ENCODE data around the gene WDFY4.

DNA sequence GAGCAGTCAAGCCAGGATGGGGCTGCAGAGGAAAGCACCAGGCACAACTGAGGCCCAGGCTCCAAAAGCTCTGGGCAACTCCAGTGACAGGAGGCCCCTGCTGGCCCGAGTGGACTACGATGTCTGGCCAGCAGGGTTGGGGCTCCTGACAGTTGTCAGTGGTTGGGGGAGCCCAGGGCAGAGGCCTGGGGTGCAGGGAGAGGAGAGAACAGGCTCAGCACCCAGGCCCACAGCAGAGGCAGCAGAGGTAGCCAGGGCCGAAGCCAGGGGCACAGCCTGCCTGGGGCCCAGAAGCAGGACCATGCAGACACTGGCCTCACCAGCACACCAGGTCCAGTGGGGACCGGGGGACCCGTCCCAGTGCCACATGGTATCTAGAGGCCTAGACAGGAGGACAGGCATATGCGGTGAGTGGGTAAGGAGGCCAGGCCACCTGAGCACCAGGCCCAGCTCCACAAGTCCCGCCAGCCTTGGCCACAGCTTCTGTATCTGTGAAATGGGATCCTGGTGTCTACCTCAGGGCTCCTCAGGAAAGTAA, 301.0 kb downstream of the WDFY4 start:
- TF ChIP-seq, protein P1, sequence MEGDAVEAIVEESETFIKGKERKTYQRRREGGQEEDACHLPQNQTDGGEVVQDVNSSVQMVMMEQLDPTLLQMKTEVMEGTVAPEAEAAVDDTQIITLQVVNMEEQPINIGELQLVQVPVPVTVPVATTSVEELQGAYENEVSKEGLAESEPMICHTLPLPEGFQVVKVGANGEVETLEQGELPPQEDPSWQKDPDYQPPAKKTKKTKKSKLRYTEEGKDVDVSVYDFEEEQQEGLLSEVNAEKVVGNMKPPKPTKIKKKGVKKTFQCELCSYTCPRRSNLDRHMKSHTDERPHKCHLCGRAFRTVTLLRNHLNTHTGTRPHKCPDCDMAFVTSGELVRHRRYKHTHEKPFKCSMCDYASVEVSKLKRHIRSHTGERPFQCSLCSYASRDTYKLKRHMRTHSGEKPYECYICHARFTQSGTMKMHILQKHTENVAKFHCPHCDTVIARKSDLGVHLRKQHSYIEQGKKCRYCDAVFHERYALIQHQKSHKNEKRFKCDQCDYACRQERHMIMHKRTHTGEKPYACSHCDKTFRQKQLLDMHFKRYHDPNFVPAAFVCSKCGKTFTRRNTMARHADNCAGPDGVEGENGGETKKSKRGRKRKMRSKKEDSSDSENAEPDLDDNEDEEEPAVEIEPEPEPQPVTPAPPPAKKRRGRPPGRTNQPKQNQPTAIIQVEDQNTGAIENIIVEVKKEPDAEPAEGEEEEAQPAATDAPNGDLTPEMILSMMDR (IDR thresholded peaks at IDR 0.05; ENCODE audit: insufficient read depth, low read length, poor library complexity, severe bottlenecking), result no peak
- TF ChIP-seq EZH2phosphoT487 (conservative IDR thresholded peaks at IDR 0.05; ENCODE audit: low read length), result no peak
